Kidney (tissue), 14 donors: ENCODE measurements around the gene TAGAP. TPM values are rescaled to one million over a fixed set of nuclear protein-coding genes. Genes with fewer than 3 reads are reported as not detected.
A peak's percentile ranks its signal among the peaks of the same experiment; 100 is the strongest.

Experiments
- DNase-seq, 5 donors: peaks; one replicate each; pipeline ENCODE4 v3.0.0-alpha.2; 2013 to 2020
- FAIRE-seq: peaks from 2 replicates; lab custom pipeline; 2012; peaks lifted over from hg19 to GRCh38; lab: Jason Lieb, UNC
- H3K27ac ChIP-seq, 2 donors: one replicate each; pipeline ENCODE4 v1.7.0; 2013; ENCODE audit warnings: low read depth in 2 of 2, low read length in 2 of 2, inconsistent platforms in 1 of 2
- H3K27me3 ChIP-seq: one replicate; pipeline ENCODE4 v1.7.1; 2013; ENCODE audit warnings: low read length, inconsistent platforms; ENCODE audit not compliant: control insufficient read depth, insufficient read depth
- H3K36me3 ChIP-seq, 3 donors: one replicate each; pipeline versions ENCODE4 v1.7.0 to v1.7.1; 2013; ENCODE audit warnings: low read length in 3 of 3, control low read depth in 1 of 3, inconsistent platforms in 1 of 3; ENCODE audit not compliant: insufficient read depth in 3 of 3, control insufficient read depth in 2 of 3
- H3K4me1 ChIP-seq, 3 donors: one replicate each; pipeline versions ENCODE4 v1.7.0 to v1.7.1; 2013; ENCODE audit warnings: low read length in 3 of 3, inconsistent platforms in 1 of 3, low read depth in 1 of 3; ENCODE audit not compliant: control insufficient read depth in 2 of 3, insufficient read depth in 2 of 3
- H3K4me3 ChIP-seq, 3 donors: one replicate each; pipeline versions ENCODE4 v1.7.0 to v1.8.1; 2013; ENCODE audit warnings: low read length in 3 of 3, control low read depth in 1 of 3, inconsistent platforms in 1 of 3
- H3K9ac ChIP-seq, 3 donors: one replicate each; pipeline versions ENCODE4 v1.7.0 to v1.7.1; 2013; ENCODE audit warnings: low read length in 3 of 3, control low read depth in 1 of 3, inconsistent platforms in 1 of 3
- H3K9me3 ChIP-seq, 3 donors: one replicate each; pipeline versions ENCODE4 v1.7.0 to v1.7.1; 2013; ENCODE audit warnings: low read length in 3 of 3, control low read depth in 1 of 3, inconsistent platforms in 1 of 3; ENCODE audit not compliant: control insufficient read depth in 2 of 3, insufficient read depth in 1 of 3
- intact Hi-C: fragments of 100-400 bp; cut with DNase I; formaldehyde crosslinking; loops from one replicate; pipeline ENCODE4 v1.11.1; 2022
- polyA plus RNA-seq: library from polyadenylated mRNA; stranded (reverse); fragments of 350-450 nt; fragmentation: Illumina TruSeq; extraction: RNeasy Lipid Tissue Mini Kit (QIAGEN cat#74804); gene quantifications from one replicate; pipeline ENCODE4 v1.2.3, GENCODE V29; 2014; ENCODE audit warnings: low read depth, low replicate concordance; ENCODE audit not compliant: insufficient read depth
- total RNA-seq: library from RNA; stranded (reverse); fragmentation: NEBNext Ultra II Directional; extraction: Animal tissue kit (Norgen Biotek cat#: 25700); gene quantifications from one replicate; pipeline ENCODE4 v1.2.1, GENCODE V29; 2021
- TF ChIP-seq, protein P1 (sequence below): IDR thresholded peaks from 3 replicates; pipeline ENCODE4 v1.5.1; 2012; ENCODE audit warnings: mild to moderate bottlenecking, moderate library complexity, borderline replicate concordance; ENCODE audit not compliant: insufficient read depth; ENCODE audit errors: extremely low read depth
- donor health status: control.
- donor health status: control.
- donor health status: control.
- donor health status: control.
- donor health status: control.
- donor health status: DM: yes; HTN: yes; CAD: no.
- donor health status: Normal renal cell carcinoma (clear cell type).

The TAGAP gene
- total and polyA plus RNA-seq, 2 donors from 2014 or later: 0.45 to 8.8 TPM

GRCh38 chr6:159074876-159075275 is 30.1 kb upstream of the TAGAP start:
- H3K4me1 ChIP-seq: no peaks in the 10 kb centered on the region
- no peak overlapping the region for H3K4me3 ChIP-seq
- TF ChIP-seq, protein P1, sequence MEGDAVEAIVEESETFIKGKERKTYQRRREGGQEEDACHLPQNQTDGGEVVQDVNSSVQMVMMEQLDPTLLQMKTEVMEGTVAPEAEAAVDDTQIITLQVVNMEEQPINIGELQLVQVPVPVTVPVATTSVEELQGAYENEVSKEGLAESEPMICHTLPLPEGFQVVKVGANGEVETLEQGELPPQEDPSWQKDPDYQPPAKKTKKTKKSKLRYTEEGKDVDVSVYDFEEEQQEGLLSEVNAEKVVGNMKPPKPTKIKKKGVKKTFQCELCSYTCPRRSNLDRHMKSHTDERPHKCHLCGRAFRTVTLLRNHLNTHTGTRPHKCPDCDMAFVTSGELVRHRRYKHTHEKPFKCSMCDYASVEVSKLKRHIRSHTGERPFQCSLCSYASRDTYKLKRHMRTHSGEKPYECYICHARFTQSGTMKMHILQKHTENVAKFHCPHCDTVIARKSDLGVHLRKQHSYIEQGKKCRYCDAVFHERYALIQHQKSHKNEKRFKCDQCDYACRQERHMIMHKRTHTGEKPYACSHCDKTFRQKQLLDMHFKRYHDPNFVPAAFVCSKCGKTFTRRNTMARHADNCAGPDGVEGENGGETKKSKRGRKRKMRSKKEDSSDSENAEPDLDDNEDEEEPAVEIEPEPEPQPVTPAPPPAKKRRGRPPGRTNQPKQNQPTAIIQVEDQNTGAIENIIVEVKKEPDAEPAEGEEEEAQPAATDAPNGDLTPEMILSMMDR: no peak
- intact Hi-C loops: no loop called here
- FAIRE-seq (no peak), DNase-seq (no peak)
- no peaks in the 10 kb centered on the region for H3K36me3 ChIP-seq
- no peak overlapping the region for H3K9ac ChIP-seq
- H3K27me3 ChIP-seq: no peaks in the 10 kb centered on the region
- no peaks in the 10 kb centered on the region for H3K9me3 ChIP-seq
- no peak overlapping the region for H3K27ac ChIP-seq

GRCh38 chr6:159074120-159074684 is 29.4 kb upstream of the TAGAP start:
- Histone ChIP-seq H3K27ac (no peak overlapping the region), H3K4me1 (no peaks in the 10 kb centered on the region), H3K9ac (no peak overlapping the region), H3K4me3 (peak overlapping the region in 1 of 3 donors; percentile 23), H3K9me3 (no peaks in the 10 kb centered on the region), H3K36me3 (no peaks in the 10 kb centered on the region), H3K27me3 (no peaks in the 10 kb centered on the region)
- TF ChIP-seq, protein P1: no peak
- FAIRE-seq (no peak), DNase-seq (peak in 2 of 5 donors; percentile 59 to 67)
- intact Hi-C loops: no loop called here

- Histone ChIP-seq H3K27me3 (no peaks in the 10 kb centered on the region), H3K9ac (no peak overlapping the region), H3K4me1 (no peaks in the 10 kb centered on the region), H3K36me3 (no peaks in the 10 kb centered on the region), H3K4me3 (no peak overlapping the region), H3K9me3 (no peaks in the 10 kb centered on the region), H3K27ac (no peak overlapping the region)
- intact Hi-C loops: no loop called here
- no peak for DNase-seq
- TF ChIP-seq, protein P1: no peak
- no peak for FAIRE-seq
These were observed 27.3 kb upstream of the TAGAP start for GRCh38 chr6:159071843-159072769.
